C4-2B (cell line): Measurements from ENCODE around the gene CTDP1.

Experiments
- CTCF ChIP-seq: fragments of 450-650 bp; conservative IDR thresholded peaks from 2 replicates; pipeline ENCODE4 v1.5.1; 2017; ENCODE audit warnings: mild to moderate bottlenecking
- ZFX ChIP-seq: fragments of 450-650 bp; IDR thresholded peaks from 2 replicates; pipeline ENCODE4 v1.6.1; 2017

GRCh38 chr18:79786304-79786703 lies 106.7 kb downstream of the CTDP1 start:
- no peak for TF ChIP-seq CTCF
- TF ChIP-seq ZFX = no peak
